Stimulated activated CD8-positive, alpha-beta memory T cell treated with anti-CD3 and anti-CD28 coated beads, Interleukin-2, amount 100 ng/mL, for 48 hours (primary cell): ENCODE data around the gene GPATCH8.

Experiments
- DNase-seq, 2 donors: peaks; one replicate each; pipeline ENCODE4 v3.0.0-alpha.2; 2020; ENCODE audit warnings: low read depth in 2 of 2

GPATCH8 gene

GRCh38 chr17:44451016-44451627, 52.1 kb downstream of the GPATCH8 start:
- no peak for DNase-seq

GRCh38 chr17:44448412-44448811, 54.8 kb downstream of the GPATCH8 start:
- no peak for DNase-seq

- no peak for DNase-seq
Measured at GRCh38 chr17:44444735-44445105, 58.5 kb downstream of the GPATCH8 start.

GRCh38 chr17:44442806-44443205, 60.4 kb downstream of the GPATCH8 start:
- DNase-seq = no peak

- no peak for DNase-seq
Measured at GRCh38 chr17:44439168-44439567, 64.0 kb downstream of the GPATCH8 start.

- DNase-seq = no peak
Measured at GRCh38 chr17:44438636-44439035, 64.6 kb downstream of the GPATCH8 start.

GRCh38 chr17:44436336-44436735, 66.9 kb downstream of the GPATCH8 start:
- no peak for DNase-seq

GRCh38 chr17:44432254-44433157, 70.7 kb downstream of the GPATCH8 start:
- DNase-seq = no peak

GRCh38 chr17:44424828-44425461, 78.3 kb downstream of the GPATCH8 start:
- no peak for DNase-seq

- DNase-seq = no peak
Measured at GRCh38 chr17:44417553-44417952, 85.7 kb downstream of the GPATCH8 start.

GRCh38 chr17:44416558-44417289, 86.5 kb downstream of the GPATCH8 start:
- DNase-seq = no peak

GRCh38 chr17:44414394-44415155, 88.6 kb downstream of the GPATCH8 start:
- no peak for DNase-seq

- DNase-seq = no peak
Measured at GRCh38 chr17:44409309-44410028, 93.7 kb downstream of the GPATCH8 start.

GRCh38 chr17:44408786-44409185, 94.4 kb downstream of the GPATCH8 start:
- DNase-seq = no peak

- DNase-seq = no peak
Measured at GRCh38 chr17:44402564-44403172, 100.5 kb downstream of the GPATCH8 start.

- DNase-seq = no peak
Measured at GRCh38 chr17:44400226-44400847, 102.9 kb downstream of the GPATCH8 start.

GRCh38 chr17:44398692-44399691, 104.2 kb downstream of the GPATCH8 start:
- DNase-seq = no peak
